22Rv1 (cell line): Measurements from ENCODE around the gene ADRM1.

ENCODE experiments used
- CTCF ChIP-seq: fragments of 450-650 bp; IDR thresholded peaks from 2 replicates; pipeline ENCODE4 v1.5.1; 2017; ENCODE audit warnings: mild to moderate bottlenecking
- ZFX ChIP-seq: fragments of 450-650 bp; IDR thresholded peaks from 2 replicates; pipeline ENCODE4 v1.6.1; 2017; ENCODE audit warnings: antibody characterized with exemption, borderline replicate concordance

DNA sequence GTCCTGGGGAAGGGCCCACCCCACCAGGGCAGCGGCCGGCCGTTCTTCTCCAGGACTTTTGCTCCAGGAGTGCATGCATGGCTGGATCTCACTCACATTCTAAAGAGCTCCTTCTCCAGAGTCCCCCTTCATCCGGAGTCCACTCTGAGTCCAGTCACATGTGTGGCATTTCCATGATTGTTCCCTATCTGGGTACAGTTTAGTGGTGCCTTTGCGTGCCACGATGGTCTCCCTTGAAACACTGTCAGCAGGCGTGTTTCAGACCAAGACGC, 43.6 kb upstream of the ADRM1 start:
- TF ChIP-seq CTCF (no peak), ZFX (no peak)
